Esophagus squamous epithelium (tissue), 4 donors: ENCODE measurements around the gene TULP1.

Source experiments
- CTCF ChIP-seq, 6 experiments: fragments of 450-650 bp in 4 of 6; fragments of 200-600 bp in 2 of 6; sonication (generic) in 2 of 6; IDR thresholded peaks; one replicate each; pipeline ENCODE4 v1.5.1; 2016 to 2019; ENCODE audit warnings: antibody characterized with exemption in 6 of 6, mild to moderate bottlenecking in 4 of 6, moderate library complexity in 4 of 6
- POLR2A ChIP-seq, 4 donors: fragments of 450-650 bp; IDR thresholded peaks; one replicate each; pipeline ENCODE4 v1.6.1; 2017; ENCODE audit warnings: antibody characterized with exemption in 4 of 4, mild to moderate bottlenecking in 4 of 4, moderate library complexity in 3 of 4

DNA sequence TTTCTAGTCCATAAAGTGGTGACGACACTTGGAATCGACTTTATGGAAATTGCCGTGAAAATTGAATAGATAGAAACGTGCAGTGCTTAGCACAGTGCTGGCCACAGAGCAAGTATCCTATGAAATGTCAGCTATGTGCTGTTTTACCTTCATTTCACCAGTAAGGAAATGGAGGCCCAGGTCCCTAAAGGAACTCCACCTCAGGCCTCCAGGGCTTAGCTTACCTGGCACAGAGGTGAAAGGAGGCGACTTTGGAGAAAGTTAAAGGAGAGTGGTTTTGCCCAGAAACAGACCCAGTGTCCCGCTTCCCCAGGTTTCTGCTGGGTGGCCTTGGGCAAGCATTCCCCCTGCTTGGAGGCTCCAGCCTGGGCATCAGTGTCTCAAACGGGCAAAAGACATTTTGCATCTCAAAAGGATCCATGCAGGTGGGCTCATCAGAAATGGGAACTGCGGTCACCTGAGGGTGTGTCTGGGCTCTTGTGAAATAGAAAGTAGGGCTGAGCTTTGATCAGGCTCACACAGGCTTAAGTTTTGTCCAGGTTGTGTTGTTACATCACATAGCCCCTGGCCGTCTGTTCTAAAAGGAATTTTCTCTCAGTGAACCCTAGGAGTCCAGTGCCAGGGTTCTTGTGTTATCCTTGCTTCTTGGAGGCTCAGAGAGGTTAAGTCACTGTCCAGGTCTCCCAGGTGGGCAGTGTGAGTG is 6.8 kb upstream of the TULP1 start:
- TF ChIP-seq POLR2A (IDR thresholded peaks at IDR 0.05): no peak
- no peak for TF ChIP-seq CTCF (IDR thresholded peaks at IDR 0.05)
